HTR-8/SVneo (cell line): Measurements from ENCODE around the gene SLC6A4.
"Not testable (repeated sequence)": the region's sequence is repeated elsewhere in the genome, so short reads cannot be mapped to it uniquely, and the experiment has no call there.

Experiments
- DNase-seq: peaks from one replicate; pipeline ENCODE4 v3.0.0; 2011; ENCODE audit warnings: low spot score, mixed read lengths; ENCODE audit not compliant: insufficient read length
- FAIRE-seq: peaks from 2 replicates; lab custom pipeline; 2011; peaks lifted over from hg19 to GRCh38; lab: Jason Lieb, UNC

The SLC6A4 gene

DNA sequence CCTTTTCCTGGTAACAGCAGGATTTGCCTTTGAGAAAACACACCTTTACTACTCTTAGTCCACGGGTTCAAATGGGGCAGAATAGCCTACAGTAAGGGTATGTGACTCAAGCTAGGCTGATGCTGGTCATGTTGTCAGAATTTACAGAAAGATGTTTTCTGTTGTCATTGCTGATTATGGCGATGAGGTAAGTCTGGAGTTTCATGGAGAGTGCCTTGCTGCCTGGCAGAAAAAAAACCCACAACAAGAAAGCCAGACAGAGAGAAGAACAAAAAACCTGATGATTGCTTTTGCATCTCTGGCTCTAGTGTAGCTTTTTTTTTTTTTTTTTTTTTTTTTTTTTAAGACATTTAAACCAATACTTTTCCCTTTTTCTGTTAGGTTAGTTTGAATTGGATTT lies 47.9 kb downstream of the SLC6A4 start:
- DNase-seq: no peak
- FAIRE-seq: peak; percentile 4

DNA sequence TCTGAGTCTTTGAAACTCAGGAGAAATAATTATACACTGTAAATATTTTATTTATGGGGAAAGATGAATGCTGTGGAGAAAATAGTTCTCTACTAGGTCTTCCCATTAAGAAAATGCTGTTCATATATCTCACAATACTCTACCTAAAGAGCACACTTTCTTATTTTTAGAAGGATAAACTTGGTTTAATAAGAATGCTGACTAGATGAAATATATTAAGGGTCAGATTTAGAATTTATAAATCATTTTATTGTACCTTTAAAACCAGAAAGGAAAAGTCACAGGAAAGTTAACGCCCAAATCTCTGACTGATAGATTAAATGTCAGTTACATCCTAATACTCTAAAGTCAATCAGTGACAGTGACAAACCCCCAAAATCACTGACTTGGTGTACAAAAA lies 48.7 kb downstream of the SLC6A4 start:
- DNase-seq (no peak), FAIRE-seq (no peak)

DNA sequence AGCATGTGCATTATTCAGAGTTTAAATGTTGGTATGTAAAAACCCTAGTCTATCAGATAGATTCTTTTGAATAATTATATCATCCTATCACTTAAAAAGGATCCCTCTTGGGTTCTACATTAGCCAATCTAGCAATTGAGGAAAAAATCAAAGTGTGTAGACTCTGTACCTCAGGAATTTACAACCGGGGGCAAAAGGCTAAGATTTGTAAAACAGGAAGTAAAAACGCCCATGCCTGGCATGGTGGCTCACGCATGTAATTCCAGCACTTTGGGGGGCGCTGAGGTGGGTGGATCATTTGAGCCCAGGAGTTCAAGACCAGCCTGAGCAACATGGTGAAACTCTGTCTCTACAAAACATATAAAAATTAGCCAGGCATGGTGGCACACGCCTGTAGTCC lies 58.6 kb downstream of the SLC6A4 start:
- DNase-seq: no peak
- no peak for FAIRE-seq

DNA sequence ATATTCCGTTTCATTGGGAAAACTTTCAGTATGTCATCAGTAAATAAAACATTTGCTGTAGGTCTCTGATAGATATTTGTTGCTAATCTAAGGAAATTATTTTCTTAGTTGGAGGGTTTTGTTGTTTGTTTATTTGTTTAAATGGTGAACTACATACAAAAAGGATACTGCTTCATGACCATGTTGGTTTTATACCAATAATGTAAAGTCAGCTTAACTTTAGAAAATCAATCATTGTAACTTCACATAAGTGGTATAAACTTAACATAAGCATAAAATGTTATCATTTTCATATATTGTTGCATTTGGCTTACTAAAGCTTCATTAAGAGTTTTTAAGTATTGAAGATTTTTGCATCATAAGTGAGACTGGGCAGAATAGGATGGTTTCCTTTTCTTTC lies 60.9 kb downstream of the SLC6A4 start:
- FAIRE-seq (no peak), DNase-seq (no peak)

DNA sequence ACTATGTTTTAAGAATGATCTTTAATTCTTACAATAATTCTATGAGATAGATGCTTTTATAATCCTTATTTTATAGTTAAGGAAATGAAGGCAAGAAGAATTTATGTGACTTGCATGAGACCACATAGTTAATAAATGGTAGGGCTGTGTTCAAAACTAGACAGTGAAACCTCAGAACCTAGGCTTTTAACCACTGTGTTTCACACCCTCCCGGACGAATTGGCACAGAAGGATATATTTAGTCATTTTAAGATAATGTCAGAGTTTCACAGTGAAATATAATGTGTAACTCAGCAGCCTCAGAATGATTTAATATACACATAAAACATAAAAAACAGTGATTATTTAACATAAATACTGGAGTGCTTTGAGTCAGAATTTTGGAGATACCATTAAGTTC lies 61.8 kb downstream of the SLC6A4 start:
- FAIRE-seq: no peak

DNA sequence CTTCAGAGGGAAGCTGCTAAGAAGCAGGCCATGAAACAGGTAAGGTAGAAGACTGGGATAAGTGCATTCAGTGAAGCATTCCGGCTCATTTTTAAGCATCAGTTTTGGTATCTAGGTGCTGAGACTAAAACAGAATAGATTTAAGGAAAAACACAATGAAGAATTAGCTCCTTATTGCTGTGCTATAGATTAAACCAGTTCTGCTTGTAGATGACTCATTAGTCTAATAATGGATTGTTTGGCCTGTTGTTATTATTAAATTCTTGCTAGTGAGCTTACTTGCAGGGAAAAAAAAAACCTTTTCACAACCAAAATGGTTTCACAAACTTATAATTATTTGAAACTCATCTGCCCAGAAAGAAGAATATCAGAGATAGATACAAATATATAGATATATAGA lies 62.9 kb downstream of the SLC6A4 start:
- no peak for DNase-seq
- FAIRE-seq: no peak

More for the DNA sequence above, 61.8 kb downstream of the SLC6A4 start:
- DNase-seq: no peak

DNA sequence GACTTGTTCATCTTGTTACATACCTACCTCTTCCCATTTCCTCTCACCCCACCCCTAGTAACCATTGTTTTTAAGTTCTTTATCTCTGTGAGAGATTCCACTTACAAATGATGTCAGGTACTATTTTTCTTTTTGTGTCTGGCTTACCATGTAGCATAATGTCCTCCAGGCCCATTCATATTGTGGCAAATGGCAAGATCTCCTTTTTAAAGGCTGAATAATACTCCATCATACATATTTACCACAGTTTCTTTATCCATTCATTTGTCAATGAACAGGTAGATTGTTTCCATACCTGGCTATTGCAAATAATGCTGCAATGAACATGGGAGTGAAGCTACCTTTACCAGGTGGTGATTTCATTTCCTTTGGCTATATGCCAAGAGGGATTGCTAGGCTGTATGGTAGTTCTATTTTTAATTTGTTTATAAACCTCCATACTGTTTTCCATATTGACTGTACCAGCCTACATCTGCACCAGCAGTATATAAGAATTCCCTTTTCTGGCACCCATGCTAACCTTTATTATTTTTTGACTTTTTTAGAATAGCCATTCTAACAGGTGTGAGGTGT lies 65.0 kb downstream of the SLC6A4 start:
- DNase-seq: no peak
- FAIRE-seq: no peak

DNA sequence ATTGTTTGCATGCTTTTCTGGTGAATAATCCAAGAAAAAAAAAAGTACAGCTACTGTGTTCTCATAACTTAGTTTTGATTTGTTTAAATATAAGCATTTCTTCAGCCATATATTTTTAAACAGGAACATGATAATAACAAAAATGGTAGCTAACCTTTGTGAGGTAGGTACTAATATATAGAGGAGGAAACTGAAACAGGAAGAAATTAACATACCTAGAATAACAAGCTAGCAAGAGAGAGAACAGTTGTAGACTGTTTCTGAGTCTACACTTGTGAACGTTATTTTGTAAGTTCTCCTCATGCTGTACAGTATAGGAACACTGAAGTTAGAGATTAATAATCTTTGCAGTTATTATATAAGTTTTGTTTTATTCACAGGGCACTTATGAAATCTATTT lies 69.5 kb downstream of the SLC6A4 start:
- DNase-seq (no peak), FAIRE-seq (no peak)

DNA sequence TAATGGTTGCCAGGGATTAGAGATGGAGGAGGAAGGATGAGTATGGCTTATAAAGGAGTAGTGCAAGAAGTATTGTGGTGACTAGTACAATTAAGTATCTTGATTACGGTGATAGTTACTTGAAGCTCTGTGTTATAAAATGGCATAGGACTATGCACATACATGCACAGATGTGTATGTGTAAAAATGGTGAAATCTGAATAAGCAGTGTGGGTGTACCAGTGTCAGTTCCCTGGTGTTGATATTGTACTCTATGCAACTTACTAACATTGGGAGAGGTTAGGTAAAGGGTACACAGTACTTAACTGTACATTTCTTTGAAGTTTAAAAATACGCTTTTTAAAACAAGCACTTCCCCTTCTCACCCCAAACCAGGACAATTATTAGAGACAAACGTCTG lies 70.3 kb downstream of the SLC6A4 start:
- DNase-seq (no peak), FAIRE-seq (no peak)

DNA sequence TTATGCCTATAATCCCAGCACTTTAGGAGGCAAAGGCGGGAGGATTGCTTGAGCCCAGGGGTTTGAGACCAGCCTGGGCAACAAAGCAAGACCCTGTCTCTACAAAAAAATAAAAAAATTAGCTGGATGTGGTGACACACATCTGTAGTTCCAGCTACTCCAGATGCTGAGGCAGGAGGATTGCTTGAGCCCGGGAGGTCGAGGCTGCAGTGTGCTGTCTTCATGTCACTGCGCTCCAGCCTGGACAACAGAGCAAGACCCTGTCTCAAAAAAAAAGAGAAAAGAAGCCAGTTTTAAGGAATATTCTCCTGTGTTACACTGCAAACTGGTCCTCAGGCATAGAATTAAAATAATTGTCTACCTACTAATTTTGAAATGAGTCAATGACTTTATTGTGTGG lies 71.0 kb downstream of the SLC6A4 start:
- FAIRE-seq: no peak
- DNase-seq: no peak

DNA sequence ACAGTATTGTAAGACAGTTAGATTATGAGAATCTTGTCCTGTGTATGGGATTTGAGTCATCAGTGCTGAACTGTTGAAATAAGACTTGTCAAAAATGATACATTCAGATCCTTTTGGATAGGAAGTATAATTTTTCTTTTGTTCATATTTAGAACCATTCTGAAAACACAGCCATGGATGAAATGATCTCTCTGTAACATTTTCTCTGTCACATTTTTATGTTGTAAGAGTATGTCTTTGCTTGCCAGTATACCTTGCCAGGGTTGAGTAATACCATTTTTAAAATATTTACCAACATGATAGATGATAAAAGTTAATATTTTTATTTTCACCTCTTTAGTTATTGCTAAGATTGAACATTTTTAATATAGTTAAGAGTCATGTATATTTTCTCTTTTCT lies 73.9 kb downstream of the SLC6A4 start:
- no peak for DNase-seq
- FAIRE-seq: no peak

DNA sequence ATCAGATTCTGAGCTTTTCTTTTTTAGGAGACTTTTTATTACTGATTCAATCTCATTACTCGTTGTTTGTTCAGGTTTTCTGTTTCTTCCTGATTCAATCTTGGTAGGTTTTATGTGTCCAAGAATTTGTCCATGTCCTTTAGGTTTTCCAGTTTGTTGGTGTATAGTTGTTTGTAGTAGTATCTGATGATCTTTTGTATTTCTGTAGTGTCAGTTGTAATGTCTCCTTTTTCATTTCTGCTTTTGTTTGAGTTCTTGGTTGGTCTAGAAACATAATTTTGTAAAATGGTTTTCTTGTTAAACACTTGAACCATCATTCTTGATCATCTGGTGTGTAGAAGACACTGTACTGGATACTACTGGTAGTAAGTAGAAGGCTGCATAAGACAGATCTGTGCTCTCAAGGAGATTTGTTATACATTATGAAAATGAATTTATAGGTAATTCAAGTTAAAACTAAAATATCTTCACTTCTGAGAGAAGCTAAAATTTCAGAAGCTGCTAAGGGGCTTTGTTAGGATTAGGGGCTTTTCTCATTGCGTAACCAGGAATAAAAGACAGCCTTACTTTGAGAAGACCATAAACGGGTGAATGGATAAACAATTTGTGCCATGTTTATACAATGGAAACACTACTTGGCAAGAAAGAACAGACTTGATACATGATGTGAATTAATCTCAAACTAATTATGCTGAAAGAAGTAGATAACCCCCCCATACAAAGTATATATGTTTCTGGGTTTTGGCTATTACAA lies 74.9 kb downstream of the SLC6A4 start:
- FAIRE-seq (no peak), DNase-seq (no peak)

DNA sequence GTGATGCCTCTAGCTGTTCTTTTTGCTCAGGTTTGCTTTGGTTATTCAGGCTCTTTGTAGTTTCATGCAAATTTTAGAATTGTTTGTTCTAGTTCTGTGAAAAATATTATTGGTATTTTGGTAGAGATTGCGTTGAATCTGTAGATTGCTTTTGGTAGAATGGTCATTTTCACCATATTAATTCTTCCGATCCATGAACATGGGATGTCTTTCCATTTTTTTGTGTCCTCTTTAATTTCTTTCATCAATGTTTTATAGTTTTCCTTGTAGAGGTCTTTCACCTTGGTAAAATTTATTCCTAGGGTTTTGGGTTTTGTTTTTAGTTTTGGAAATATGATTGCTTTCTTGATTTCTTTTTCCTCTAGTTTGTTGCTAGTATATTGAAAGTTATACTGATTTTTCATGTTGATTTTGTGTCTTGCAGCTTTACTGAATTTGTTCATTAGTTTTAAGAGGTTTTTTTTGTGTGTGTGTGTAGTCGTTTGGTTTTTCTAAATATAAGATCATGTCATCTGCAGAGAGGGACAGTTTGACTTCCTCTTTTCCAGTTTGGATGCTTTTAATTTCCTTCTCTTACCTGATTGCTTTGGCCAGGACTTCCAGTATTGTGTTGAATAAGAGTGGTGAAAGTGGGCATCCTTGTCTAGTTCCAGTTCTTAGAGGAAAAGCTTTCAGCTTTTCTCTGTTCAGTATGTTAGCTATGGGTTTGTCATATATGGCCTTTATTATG lies 76.4 kb downstream of the SLC6A4 start:
- no peak for DNase-seq

DNA sequence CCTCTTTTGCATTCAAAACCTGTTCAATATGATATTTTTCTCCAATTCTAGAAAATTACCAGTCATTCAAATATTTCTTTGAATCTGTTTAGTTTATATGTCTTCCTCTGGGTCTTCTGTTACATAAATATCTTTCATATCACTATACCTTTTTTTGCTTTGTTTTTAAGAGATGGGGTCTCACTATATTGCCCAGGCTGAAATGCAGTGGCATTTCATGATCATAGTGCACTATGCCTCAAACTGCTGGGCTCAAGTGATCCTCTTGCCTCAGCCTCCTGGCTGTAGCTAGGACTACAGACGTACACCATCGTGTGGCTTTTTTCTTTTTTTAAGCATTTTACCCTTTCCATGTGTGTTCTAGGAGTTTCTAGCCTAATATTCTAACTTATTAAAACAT lies 80.1 kb downstream of the SLC6A4 start:
- FAIRE-seq (no peak), DNase-seq (no peak)

More for the DNA sequence above, 76.4 kb downstream of the SLC6A4 start:
- no peak for FAIRE-seq

DNA sequence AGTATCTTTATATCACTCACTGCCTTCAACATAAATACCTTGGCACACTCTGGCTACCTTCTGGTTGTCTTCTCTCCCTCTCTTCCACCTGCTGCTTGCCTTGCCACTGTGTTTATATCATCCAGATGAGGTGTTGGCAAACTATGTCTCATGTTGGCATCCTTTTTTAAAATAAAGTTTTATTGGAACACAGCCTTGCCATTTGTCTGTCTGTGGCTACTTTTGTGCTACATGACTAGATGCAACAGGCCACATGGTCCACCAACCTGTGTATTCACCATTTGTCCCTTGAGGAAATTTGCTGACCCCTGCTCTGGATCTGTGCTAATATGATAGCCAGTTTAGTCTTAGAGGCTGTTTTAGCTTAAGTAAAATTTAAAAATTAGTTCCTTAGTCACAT lies 82.0 kb downstream of the SLC6A4 start:
- FAIRE-seq (no peak), DNase-seq (no peak)

DNA sequence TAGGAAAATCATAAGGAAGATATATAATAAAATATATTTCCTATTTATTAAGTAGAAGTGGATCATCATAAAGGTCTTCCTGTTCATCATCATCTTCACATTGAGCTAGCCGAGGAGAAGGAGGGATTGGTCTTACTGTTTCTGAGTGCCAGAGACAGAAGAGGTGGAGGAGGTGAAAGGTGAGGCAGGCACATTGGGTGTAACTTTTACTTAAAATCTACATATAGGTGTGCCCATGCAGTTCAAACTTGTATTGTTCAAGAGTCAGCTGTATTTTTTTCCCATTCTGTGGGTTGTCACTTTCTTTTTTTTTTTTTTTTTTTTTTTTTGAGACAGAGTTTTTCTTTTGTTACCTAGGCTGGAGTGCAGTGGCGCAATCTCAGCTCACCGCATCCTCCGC lies 84.0 kb downstream of the SLC6A4 start:
- DNase-seq (no peak), FAIRE-seq (no peak)

DNA sequence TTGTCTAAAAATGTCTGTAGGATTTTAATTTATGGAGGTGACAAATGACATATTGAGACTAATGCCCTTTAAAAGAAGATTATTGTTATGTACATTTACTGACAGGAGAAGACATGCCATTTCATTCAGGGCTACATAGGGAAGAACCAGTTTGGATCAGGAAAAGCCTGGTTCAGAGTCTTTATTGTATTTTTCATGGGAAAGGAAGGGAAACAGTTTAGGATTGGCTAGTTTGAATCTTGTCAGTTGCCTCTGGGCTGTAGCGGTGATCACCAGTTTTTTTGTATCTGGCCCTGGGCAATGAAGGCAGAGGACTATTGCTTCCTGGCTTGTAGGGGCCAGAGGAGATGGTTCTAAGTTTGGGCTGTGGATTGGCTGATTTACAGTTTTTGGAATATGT lies 87.1 kb downstream of the SLC6A4 start:
- no peak for DNase-seq
- FAIRE-seq: no peak

DNA sequence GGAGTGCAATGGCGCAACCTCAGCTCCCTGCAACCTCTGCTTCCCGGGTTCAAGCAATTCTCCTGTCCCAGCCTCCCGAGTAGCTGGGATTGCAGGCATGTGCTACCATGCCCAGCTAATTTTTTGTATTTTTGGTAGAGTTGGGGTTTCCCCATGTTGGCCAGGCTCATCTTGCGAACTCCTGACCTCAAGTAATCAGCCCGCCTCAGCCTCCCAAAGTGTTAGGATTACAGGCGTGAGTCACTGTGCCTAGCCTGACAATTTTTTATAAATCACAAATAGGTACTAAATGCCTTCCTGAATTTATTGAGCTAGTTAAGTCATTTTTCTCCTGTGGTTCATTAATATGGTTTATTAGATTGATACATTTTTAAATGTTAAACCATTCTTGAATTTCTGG lies 87.6 kb downstream of the SLC6A4 start:
- not testable (repeated sequence) for DNase-seq, FAIRE-seq
